NT2/D1 (cell line): ENCODE results near the gene LBHD1.

Experiments
- SUZ12 ChIP-seq: IDR thresholded peaks from 2 replicates; pipeline ENCODE4 v1.6.1; 2011; ENCODE audit not compliant: insufficient read length, insufficient read depth; ENCODE audit errors: extremely low read depth
- ZNF274 ChIP-seq: IDR thresholded peaks from 2 replicates; pipeline ENCODE4 v1.6.1; 2011; ENCODE audit warnings: mild to moderate bottlenecking, low read depth, low read length

DNA sequence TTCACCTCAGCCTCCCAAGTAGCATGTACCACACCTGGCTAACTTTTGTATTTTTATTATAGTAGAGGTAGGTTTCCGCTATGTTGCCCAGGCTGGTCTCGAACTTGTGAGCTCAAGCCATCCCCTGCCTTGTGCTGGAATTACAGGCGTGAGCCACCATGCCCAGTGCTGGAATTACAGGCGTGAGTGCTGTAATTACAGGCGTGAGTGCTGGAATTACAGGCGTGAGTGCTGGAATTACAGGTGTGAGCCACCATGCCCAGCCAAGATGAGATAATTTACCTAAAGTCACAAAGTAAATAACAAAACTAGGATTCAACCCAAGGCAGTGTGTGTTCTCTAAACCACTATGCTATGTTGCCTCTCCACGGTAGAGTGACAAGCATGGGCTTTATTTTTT, 10.5 kb upstream of the LBHD1 start:
- TF ChIP-seq ZNF274 (no peak), SUZ12 (no peak)
